ENCODE results near the gene NANP. TPM values are rescaled to one million over a fixed set of nuclear protein-coding genes. Genes with fewer than 3 reads are reported as not detected.

Gene NANP
- total and polyA plus RNA-seq, 7 donors, result 1.9 to 4.1 (median 2.9) TPM

DNA sequence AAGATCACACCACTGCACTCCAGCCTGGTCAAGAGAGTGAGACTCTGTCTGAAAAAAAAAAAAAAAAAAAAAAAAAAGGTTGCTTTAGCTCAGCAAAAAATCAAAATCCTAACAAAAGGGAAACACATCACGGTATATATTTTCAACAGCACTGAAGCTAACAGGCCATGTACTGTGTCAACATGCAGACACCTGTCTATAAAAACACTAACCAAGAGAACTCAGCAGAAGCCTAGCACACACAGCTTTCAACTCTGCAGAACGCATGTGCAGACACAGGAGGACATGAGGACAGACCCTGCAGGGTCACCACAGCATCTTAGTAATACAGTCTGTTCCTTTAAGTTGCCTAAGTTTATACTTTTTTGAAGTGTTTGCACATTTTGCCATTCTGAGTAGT, 52.0 kb downstream of the NANP start:
- no peak for DNase-seq
- TF ChIP-seq, protein P1, sequence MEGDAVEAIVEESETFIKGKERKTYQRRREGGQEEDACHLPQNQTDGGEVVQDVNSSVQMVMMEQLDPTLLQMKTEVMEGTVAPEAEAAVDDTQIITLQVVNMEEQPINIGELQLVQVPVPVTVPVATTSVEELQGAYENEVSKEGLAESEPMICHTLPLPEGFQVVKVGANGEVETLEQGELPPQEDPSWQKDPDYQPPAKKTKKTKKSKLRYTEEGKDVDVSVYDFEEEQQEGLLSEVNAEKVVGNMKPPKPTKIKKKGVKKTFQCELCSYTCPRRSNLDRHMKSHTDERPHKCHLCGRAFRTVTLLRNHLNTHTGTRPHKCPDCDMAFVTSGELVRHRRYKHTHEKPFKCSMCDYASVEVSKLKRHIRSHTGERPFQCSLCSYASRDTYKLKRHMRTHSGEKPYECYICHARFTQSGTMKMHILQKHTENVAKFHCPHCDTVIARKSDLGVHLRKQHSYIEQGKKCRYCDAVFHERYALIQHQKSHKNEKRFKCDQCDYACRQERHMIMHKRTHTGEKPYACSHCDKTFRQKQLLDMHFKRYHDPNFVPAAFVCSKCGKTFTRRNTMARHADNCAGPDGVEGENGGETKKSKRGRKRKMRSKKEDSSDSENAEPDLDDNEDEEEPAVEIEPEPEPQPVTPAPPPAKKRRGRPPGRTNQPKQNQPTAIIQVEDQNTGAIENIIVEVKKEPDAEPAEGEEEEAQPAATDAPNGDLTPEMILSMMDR (IDR thresholded peaks at IDR 0.05), result no peak
- Histone ChIP-seq H3K27ac (no peak overlapping the region), H3K4me1 (no peaks in the 10 kb centered on the region), H3K36me3 (ENCODE audit: insufficient read depth in 1 of 2, low read depth in 1 of 2) (no peaks in the 10 kb centered on the region), H3K9me3 (no peaks in the 10 kb centered on the region), H3K27me3 (ENCODE audit: insufficient read depth in 3 of 3, low read length in 2 of 3) (no peaks in the 10 kb centered on the region), H3K4me3 (no peak overlapping the region)
- WGBS, 3 donors, result 73 to 86% (median 76%) methylated on average over 2 of the region's 2 CpGs
- intact Hi-C loops (cut with DNase I), result no loop called here
- ATAC-seq, result no peak

- DNase-seq, result no peak
- intact Hi-C loops (cut with DNase I), result no loop called here
- H3K4me1 ChIP-seq, result no peaks in the 10 kb centered on the region
- H3K27me3 ChIP-seq (ENCODE audit: insufficient read depth in 3 of 3, low read length in 2 of 3), result no peaks in the 10 kb centered on the region
- TF ChIP-seq, protein P1 (IDR thresholded peaks at IDR 0.05), result no peak
- no peak for ATAC-seq
- no peak overlapping the region for H3K4me3 ChIP-seq
- H3K36me3 ChIP-seq (ENCODE audit: insufficient read depth in 1 of 2, low read depth in 1 of 2), result no peaks in the 10 kb centered on the region
- H3K27ac ChIP-seq, result no peak overlapping the region
- WGBS, 3 donors, result 75 to 89% (median 82%) methylated on average over 2 of the region's 2 CpGs
- no peaks in the 10 kb centered on the region for H3K9me3 ChIP-seq
Measured at GRCh38 chr20:25571240-25571639, 52.6 kb downstream of the NANP start.

GRCh38 chr20:25570148-25570530, 53.7 kb downstream of the NANP start:
- 91 to 97% (median 96%) methylated on average over 7 of the region's 7 CpGs for WGBS, 3 donors
- H3K4me3 ChIP-seq, result no peak overlapping the region
- no peaks in the 10 kb centered on the region for H3K36me3 ChIP-seq (ENCODE audit: insufficient read depth in 1 of 2, low read depth in 1 of 2)
- no peak for DNase-seq
- TF ChIP-seq, protein P1 (IDR thresholded peaks at IDR 0.05), result no peak
- no peak overlapping the region for H3K27ac ChIP-seq
- H3K27me3 ChIP-seq (ENCODE audit: insufficient read depth in 3 of 3, low read length in 2 of 3), result no peaks in the 10 kb centered on the region
- no peak for ATAC-seq
- H3K4me1 ChIP-seq, result no peaks in the 10 kb centered on the region
- intact Hi-C loops (cut with DNase I), result no loop called here
- no peaks in the 10 kb centered on the region for H3K9me3 ChIP-seq

GRCh38 chr20:25567286-25567685, 56.5 kb downstream of the NANP start:
- ATAC-seq (no peak), DNase-seq (no peak)
- no peaks in the 10 kb centered on the region for H3K36me3 ChIP-seq (ENCODE audit: insufficient read depth in 1 of 2, low read depth in 1 of 2)
- no peak overlapping the region for H3K27ac ChIP-seq
- no peaks in the 10 kb centered on the region for H3K9me3 ChIP-seq
- H3K4me3 ChIP-seq, result no peak overlapping the region
- H3K4me1 ChIP-seq, result no peaks in the 10 kb centered on the region
- TF ChIP-seq, protein P1 (IDR thresholded peaks at IDR 0.05), result no peak
- intact Hi-C loops (cut with DNase I), result no loop called here
- H3K27me3 ChIP-seq (ENCODE audit: insufficient read depth in 3 of 3, low read length in 2 of 3), result no peaks in the 10 kb centered on the region
- WGBS, 3 donors, result 86 to 98% (median 95%) methylated on average over 2 of the region's 2 CpGs

DNA sequence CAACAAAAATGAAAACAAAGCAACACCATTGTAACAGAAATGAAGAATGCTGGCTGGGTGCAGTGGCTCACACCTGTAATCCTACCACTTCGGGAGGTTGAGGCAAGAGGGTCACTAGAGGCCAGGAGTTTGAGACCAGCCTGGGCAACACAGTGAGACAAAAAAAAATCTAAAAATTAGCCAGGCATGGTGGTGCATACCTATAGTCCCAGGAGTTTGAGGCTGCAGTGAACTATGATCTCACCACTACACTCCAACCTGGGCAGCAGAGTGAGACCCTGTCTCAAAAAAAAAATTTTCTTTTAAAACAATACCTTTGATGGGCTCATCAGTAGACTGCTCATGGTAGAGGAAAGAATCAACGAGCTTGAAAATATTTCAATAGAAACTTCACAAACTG, 57.0 kb downstream of the NANP start:
- no peaks in the 10 kb centered on the region for H3K36me3 ChIP-seq (ENCODE audit: insufficient read depth in 1 of 2, low read depth in 1 of 2)

More for the DNA sequence above, 57.0 kb downstream of the NANP start:
- intact Hi-C loops (cut with DNase I), result no loop called here
- ATAC-seq (no peak), DNase-seq (no peak)
- no peak overlapping the region for H3K4me3 ChIP-seq
- H3K27me3 ChIP-seq (ENCODE audit: insufficient read depth in 3 of 3, low read length in 2 of 3), result no peaks in the 10 kb centered on the region
- no peaks in the 10 kb centered on the region for H3K4me1 ChIP-seq
- 91 to 95% (median 94%) methylated on average over 2 of the region's 2 CpGs for WGBS, 3 donors
- H3K9me3 ChIP-seq, result no peaks in the 10 kb centered on the region
- TF ChIP-seq, protein P1 (IDR thresholded peaks at IDR 0.05), result no peak
- H3K27ac ChIP-seq, result no peak overlapping the region

Data from psoas muscle (tissue), 8 donors.